NCI-H2107 treated with DMSO at 0.1 percent for 48 hours (cell line): Measurements from ENCODE around the gene DHRS11.

ENCODE experiments used
- DNase-seq: peaks from one replicate; lab custom pipeline; 2025; ENCODE audit not compliant: unreplicated experiment; lab: John Stamatoyannopoulos, UW

DHRS11 gene

GRCh38 chr17:36613155-36613554 lies 21.5 kb downstream of the DHRS11 start:
- no peak for DNase-seq

GRCh38 chr17:36614081-36614480 lies 22.4 kb downstream of the DHRS11 start:
- DNase-seq, result no peak

- no peak for DNase-seq
Measured at GRCh38 chr17:36614933-36615332, 23.3 kb downstream of the DHRS11 start.

GRCh38 chr17:36616061-36617029 lies 24.7 kb downstream of the DHRS11 start:
- DNase-seq, result no peak

- no peak for DNase-seq
Measured at GRCh38 chr17:36617773-36618172, 26.1 kb downstream of the DHRS11 start.

GRCh38 chr17:36623281-36623680 lies 31.6 kb downstream of the DHRS11 start:
- no peak for DNase-seq

- DNase-seq, result no peak
Measured at GRCh38 chr17:36625188-36625587, 33.5 kb downstream of the DHRS11 start.

- no peak for DNase-seq
Measured at GRCh38 chr17:36627101-36627500, 35.4 kb downstream of the DHRS11 start.

GRCh38 chr17:36628576-36628975 lies 36.9 kb downstream of the DHRS11 start:
- DNase-seq, result no peak

GRCh38 chr17:36629252-36629847 lies 37.7 kb downstream of the DHRS11 start:
- peak; percentile 62 for DNase-seq

- DNase-seq, result no peak
Measured at GRCh38 chr17:36629970-36630502, 38.4 kb downstream of the DHRS11 start.

- DNase-seq, result no peak
Measured at GRCh38 chr17:36631022-36631421, 39.3 kb downstream of the DHRS11 start.

- DNase-seq, result no peak
Measured at GRCh38 chr17:36632916-36633771, 41.5 kb downstream of the DHRS11 start.

GRCh38 chr17:36640346-36640745 lies 48.7 kb downstream of the DHRS11 start:
- DNase-seq, result no peak

- DNase-seq, result no peak
Measured at GRCh38 chr17:36640836-36641235, 49.2 kb downstream of the DHRS11 start.

- DNase-seq, result no peak
Measured at GRCh38 chr17:36641331-36641876, 49.7 kb downstream of the DHRS11 start.

- DNase-seq, result no peak
Measured at GRCh38 chr17:36641877-36642845, 50.5 kb downstream of the DHRS11 start.

GRCh38 chr17:36643086-36643685 lies 51.5 kb downstream of the DHRS11 start:
- DNase-seq, result no peak

- DNase-seq, result no peak
Measured at GRCh38 chr17:36645422-36645821, 53.7 kb downstream of the DHRS11 start.
